RWPE2 (cell line): Measurements from ENCODE around the gene FRAT2.

Experiments used
- ATAC-seq: fragments of 200-7000 bp; cut with Tn5 transposase; 3 replicates; pipeline ENCODE4 v1.9.1; 2021; ENCODE audit warnings: low read depth
- DNase-seq: peaks from one replicate; pipeline ENCODE4 v3.0.0-alpha.2; 2020; ENCODE audit warnings: low spot score
- H3K27ac ChIP-seq: fragments of 450-650 bp; 2 replicates; pipeline ENCODE4 v1.5.1; 2017; ENCODE audit warnings: mild to moderate bottlenecking; ENCODE audit not compliant: poor library complexity, severe bottlenecking
- H3K27me3 ChIP-seq: fragments of 250-450 bp; sonication (Bioruptor Pico); 2 replicates; pipeline ENCODE4 v1.5.1; 2021; ENCODE audit warnings: mild to moderate bottlenecking, moderate library complexity; ENCODE audit not compliant: insufficient read depth, poor library complexity, severe bottlenecking
- H3K36me3 ChIP-seq: fragments of 250-450 bp; sonication (Bioruptor Pico); 2 replicates; pipeline ENCODE4 v1.5.1; 2020; ENCODE audit warnings: low read depth, mild to moderate bottlenecking, moderate library complexity
- H3K4me1 ChIP-seq: fragments of 250-450 bp; sonication (Bioruptor Pico); 2 replicates; pipeline ENCODE4 v1.5.1; 2021; ENCODE audit warnings: mild to moderate bottlenecking, moderate library complexity; ENCODE audit not compliant: insufficient read depth, poor library complexity, severe bottlenecking
- H3K4me3 ChIP-seq: fragments of 250-450 bp; sonication (Bioruptor Pico); 2 replicates; pipeline ENCODE4 v1.5.1; 2021; ENCODE audit warnings: mild to moderate bottlenecking, moderate library complexity; ENCODE audit not compliant: severe bottlenecking
- H3K9me3 ChIP-seq: fragments of 250-450 bp; sonication (Bioruptor Pico); 2 replicates; pipeline ENCODE4 v1.5.1; 2021; ENCODE audit warnings: mild to moderate bottlenecking, moderate library complexity; ENCODE audit not compliant: severe bottlenecking
- CTCF ChIP-seq: fragments of 450-650 bp; IDR thresholded peaks from one replicate; pipeline ENCODE4 v1.5.1; 2017; ENCODE audit warnings: mild to moderate bottlenecking, moderate library complexity; ENCODE audit not compliant: poor library complexity, severe bottlenecking

FRAT2 gene

GRCh38 chr10:97300980-97301379 lies 33.5 kb downstream of the FRAT2 start:
- Histone ChIP-seq H3K27me3 (no peaks in the 10 kb centered on the region), H3K36me3 (no peaks in the 10 kb centered on the region), H3K4me1 (no peaks in the 10 kb centered on the region), H3K27ac (no peak overlapping the region), H3K9me3 (no peaks in the 10 kb centered on the region), H3K4me3 (no peak overlapping the region)
- DNase-seq (no peak), ATAC-seq (no peak)
- TF ChIP-seq CTCF, result no peak

GRCh38 chr10:97298223-97298571 lies 36.3 kb downstream of the FRAT2 start:
- no peaks in the 10 kb centered on the region for H3K9me3 ChIP-seq
- no peaks in the 10 kb centered on the region for H3K36me3 ChIP-seq
- DNase-seq (no peak), ATAC-seq (no peak)
- H3K4me3 ChIP-seq, result no peak overlapping the region
- no peak for TF ChIP-seq CTCF
- H3K27ac ChIP-seq, result no peak overlapping the region
- H3K4me1 ChIP-seq, result no peaks in the 10 kb centered on the region
- no peaks in the 10 kb centered on the region for H3K27me3 ChIP-seq

- DNase-seq (no peak), ATAC-seq (no peak)
- TF ChIP-seq CTCF, result no peak
- Histone ChIP-seq H3K27ac (no peak overlapping the region), H3K9me3 (no peaks in the 10 kb centered on the region), H3K4me1 (no peaks in the 10 kb centered on the region), H3K4me3 (no peak overlapping the region), H3K36me3 (no peaks in the 10 kb centered on the region), H3K27me3 (no peaks in the 10 kb centered on the region)
Observed at GRCh38 chr10:97297556-97298222, 36.8 kb downstream of the FRAT2 start.

GRCh38 chr10:97292862-97293198 lies 41.7 kb downstream of the FRAT2 start:
- Histone ChIP-seq H3K4me3 (peak overlapping the region; percentile 11), H3K27ac (peak overlapping the region; percentile 87), H3K36me3 (peaks cover 4% of the 10 kb centered on the region)

More at GRCh38 chr10:97292862-97293198, 41.7 kb downstream of the FRAT2 start:
- no peak for DNase-seq
- no peak for ATAC-seq
- Histone ChIP-seq H3K4me1 (no peaks in the 10 kb centered on the region), H3K9me3 (no peaks in the 10 kb centered on the region), H3K27me3 (no peaks in the 10 kb centered on the region)
- no peak for TF ChIP-seq CTCF
